Fibroblast of pulmonary artery (primary cell): Measurements from ENCODE around the gene KRTAP13-3.

ENCODE experiments used
- DNase-seq: peaks from one replicate; pipeline ENCODE4 v3.0.0-alpha.2; 2010; ENCODE audit warnings: low read depth
- H3K4me3 ChIP-seq: replicated peaks from 2 replicates; pipeline ENCODE4 v1.5.1; 2011; ENCODE audit warnings: low read depth, mild to moderate bottlenecking, control low read depth, low read length, moderate library complexity
- TF ChIP-seq, protein P1 (sequence below): IDR thresholded peaks from 2 replicates; pipeline ENCODE4 v1.5.1; 2011; ENCODE audit warnings: mild to moderate bottlenecking, control low read depth, low read length, inconsistent platforms; ENCODE audit errors: missing control alignments

Gene KRTAP13-3

DNA sequence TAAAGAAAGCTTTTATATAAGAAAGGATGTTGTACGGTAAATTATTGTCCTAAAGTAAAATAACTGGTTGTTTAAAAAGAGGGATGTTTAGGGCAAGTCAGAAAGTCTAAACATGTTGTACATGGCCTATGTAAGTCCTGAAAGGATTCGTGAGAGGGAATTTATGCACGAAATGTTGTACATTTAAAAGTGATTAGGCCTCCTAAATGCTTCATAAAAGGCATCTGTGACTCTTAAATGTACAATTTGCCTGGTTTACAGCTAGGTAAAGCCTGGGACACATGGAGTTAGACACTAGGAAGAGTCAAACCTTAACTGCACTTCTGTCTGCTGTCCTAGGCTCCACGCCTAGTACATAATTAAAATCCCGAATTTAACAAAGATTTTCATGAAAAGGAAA is 9.7 kb downstream of the KRTAP13-3 start:
- H3K4me3 ChIP-seq, result no peak overlapping the region
- TF ChIP-seq, protein P1, sequence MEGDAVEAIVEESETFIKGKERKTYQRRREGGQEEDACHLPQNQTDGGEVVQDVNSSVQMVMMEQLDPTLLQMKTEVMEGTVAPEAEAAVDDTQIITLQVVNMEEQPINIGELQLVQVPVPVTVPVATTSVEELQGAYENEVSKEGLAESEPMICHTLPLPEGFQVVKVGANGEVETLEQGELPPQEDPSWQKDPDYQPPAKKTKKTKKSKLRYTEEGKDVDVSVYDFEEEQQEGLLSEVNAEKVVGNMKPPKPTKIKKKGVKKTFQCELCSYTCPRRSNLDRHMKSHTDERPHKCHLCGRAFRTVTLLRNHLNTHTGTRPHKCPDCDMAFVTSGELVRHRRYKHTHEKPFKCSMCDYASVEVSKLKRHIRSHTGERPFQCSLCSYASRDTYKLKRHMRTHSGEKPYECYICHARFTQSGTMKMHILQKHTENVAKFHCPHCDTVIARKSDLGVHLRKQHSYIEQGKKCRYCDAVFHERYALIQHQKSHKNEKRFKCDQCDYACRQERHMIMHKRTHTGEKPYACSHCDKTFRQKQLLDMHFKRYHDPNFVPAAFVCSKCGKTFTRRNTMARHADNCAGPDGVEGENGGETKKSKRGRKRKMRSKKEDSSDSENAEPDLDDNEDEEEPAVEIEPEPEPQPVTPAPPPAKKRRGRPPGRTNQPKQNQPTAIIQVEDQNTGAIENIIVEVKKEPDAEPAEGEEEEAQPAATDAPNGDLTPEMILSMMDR, result no peak
- no peak for DNase-seq

DNA sequence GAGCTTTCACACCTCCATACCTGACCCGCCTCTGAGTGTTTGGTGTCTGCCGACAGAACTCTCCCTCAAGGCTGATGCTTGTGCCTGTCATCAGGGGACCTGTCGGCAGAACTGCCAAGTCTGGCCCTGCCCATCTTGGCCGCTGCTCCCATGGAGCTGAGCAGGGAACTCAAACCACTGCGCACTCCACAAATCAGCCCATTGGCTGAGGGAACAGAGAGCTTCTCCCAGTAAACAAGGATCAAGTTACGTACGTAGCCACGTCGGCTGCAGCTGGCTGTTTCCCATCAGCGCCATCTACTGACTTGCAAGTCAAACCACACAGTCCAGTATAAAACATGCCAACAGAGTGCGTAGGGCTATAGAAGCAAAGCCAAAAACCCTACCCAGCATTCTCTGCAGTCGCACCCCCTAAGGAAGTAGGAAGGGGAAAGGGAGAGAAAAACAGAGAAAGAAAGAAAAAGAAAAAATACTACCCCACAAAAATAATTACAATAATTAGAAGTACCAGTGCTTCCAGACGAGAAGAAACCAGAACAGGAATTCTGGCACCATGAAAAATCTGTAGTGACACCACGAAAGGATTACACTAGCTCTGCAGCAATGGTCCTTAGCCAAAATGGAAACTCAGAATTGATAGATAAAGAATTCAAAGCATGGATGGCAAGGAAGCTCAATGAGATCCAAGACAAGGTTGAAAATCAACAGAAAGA is 16.8 kb downstream of the KRTAP13-3 start:
- no peak overlapping the region for H3K4me3 ChIP-seq
- TF ChIP-seq, protein P1, result peak; percentile 40
- peak; percentile 74 for DNase-seq

DNA sequence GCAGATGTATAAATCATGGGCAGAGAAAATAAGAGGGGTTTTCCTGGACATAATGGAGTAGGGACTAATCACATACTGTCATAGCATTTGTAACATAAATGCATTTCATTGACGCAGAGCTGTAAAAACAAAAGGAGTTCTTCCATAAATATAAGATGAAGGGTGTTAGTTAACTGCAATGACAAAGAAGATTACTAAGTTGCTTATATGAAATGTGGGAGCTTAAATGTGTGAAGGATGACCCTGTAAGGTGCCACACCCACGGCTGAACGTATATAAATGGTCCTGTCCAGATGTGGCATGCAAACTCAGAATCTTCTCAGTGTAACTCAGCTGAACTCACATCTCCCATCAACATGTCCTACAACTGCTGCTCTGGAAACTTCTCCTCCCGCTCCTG is 30.0 kb downstream of the KRTAP13-3 start, which contains the start of gene KRTAP13-1:
Gene KRTAP13-1, plus strand, starts transcription at position 301 of the 400 bp plus-strand sequence. Its CDS starts 56 bp downstream, at position 357.
- H3K4me3 ChIP-seq, result no peak within 1 kb of the TSS
- TF ChIP-seq, protein P1, result no peak
- no peak for DNase-seq

DNA sequence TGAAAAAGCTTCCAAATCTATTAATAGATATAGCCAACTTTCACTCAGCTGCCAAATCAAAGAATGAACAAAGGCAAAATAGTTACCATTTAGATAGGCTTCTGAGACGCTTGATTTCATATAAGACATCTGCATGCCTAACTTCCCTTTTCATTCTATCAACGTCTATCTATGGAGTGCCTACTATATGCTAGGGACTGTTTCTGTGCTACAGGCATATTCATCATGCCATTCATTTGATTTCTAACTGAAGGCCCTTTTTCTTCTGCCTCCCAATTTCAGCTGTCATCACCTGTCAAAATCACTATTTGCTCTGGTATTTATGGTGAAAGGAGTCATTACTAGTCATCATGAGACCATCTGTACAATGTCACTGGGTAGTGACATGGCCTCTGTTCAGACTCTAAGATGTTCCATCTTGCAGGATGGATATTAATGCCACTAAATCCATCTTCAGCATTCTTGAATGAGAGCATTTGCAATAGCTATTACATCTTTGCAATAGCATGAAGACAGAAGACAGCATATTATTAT is 34.2 kb downstream of the KRTAP13-3 start:
- no peak overlapping the region for H3K4me3 ChIP-seq
- DNase-seq, result no peak
- TF ChIP-seq, protein P1, result no peak

DNA sequence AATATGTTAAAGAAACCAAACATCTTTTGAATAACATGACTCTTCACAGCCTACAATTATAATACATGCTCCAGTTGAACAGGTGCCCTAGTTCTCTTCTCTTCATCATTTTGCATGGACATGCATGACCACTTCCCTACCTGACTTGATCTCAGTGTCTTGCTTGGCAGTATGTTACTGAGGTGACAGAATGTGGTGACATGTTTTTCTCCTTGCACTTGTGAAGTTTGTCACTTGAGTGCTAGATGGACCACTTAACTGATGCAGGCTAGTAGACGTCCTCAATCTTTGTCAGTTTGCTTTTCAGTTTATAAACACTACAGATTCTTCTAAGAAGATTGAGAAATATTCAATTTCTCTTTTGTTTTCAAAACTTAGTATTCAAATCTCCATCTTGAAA is 43.5 kb downstream of the KRTAP13-3 start:
- no peak for DNase-seq
- no peak overlapping the region for H3K4me3 ChIP-seq
- TF ChIP-seq, protein P1, result no peak
